ENCODE results near the gene EIF2S1. TPM values are rescaled to one million over a fixed set of nuclear protein-coding genes. Genes with fewer than 3 reads are reported as not detected.
"Not testable (repeated sequence)": the region's sequence is repeated elsewhere in the genome, so short reads cannot be mapped to it uniquely, and the experiment has no call there.

Gene EIF2S1
- total RNA-seq, 1 donor from 2014 or later, result 108 TPM

- DNase-seq (ENCODE audit: extremely low read depth, low read depth, low spot score), result no peak
These were observed 11.4 kb downstream of the EIF2S1 start for GRCh38 chr14:67371247-67372148.

- no peak for DNase-seq (ENCODE audit: extremely low read depth, low read depth, low spot score)
These were observed 12.7 kb downstream of the EIF2S1 start for GRCh38 chr14:67372833-67373232.

GRCh38 chr14:67373347-67373746 lies 13.2 kb downstream of the EIF2S1 start:
- no peak for DNase-seq (ENCODE audit: extremely low read depth, low read depth, low spot score)

- DNase-seq (ENCODE audit: extremely low read depth, low read depth, low spot score), result no peak
These were observed 17.8 kb downstream of the EIF2S1 start for GRCh38 chr14:67377916-67378315.

- no peak for DNase-seq (ENCODE audit: extremely low read depth, low read depth, low spot score)
These were observed 25.0 kb downstream of the EIF2S1 start for GRCh38 chr14:67385120-67385519.

GRCh38 chr14:67385618-67386017 lies 25.5 kb downstream of the EIF2S1 start:
- DNase-seq (ENCODE audit: extremely low read depth, low read depth, low spot score), result no peak

- no peak for DNase-seq (ENCODE audit: extremely low read depth, low read depth, low spot score)
These were observed 27.1 kb downstream of the EIF2S1 start for GRCh38 chr14:67387195-67387594.

- no peak for DNase-seq (ENCODE audit: extremely low read depth, low read depth, low spot score)
These were observed 29.1 kb downstream of the EIF2S1 start for GRCh38 chr14:67389275-67389674.

- no peak for DNase-seq (ENCODE audit: extremely low read depth, low read depth, low spot score)
These were observed 29.8 kb downstream of the EIF2S1 start for GRCh38 chr14:67389811-67390534.

- DNase-seq (ENCODE audit: extremely low read depth, low read depth, low spot score), result no peak
These were observed 31.1 kb downstream of the EIF2S1 start for GRCh38 chr14:67391268-67391667.

GRCh38 chr14:67392123-67392522 lies 32.0 kb downstream of the EIF2S1 start:
- DNase-seq (ENCODE audit: extremely low read depth, low read depth, low spot score), result no peak

- DNase-seq (ENCODE audit: extremely low read depth, low read depth, low spot score), result no peak
These were observed 32.7 kb downstream of the EIF2S1 start for GRCh38 chr14:67392800-67393199.

GRCh38 chr14:67393689-67394088 lies 33.6 kb downstream of the EIF2S1 start:
- no peak for DNase-seq (ENCODE audit: extremely low read depth, low read depth, low spot score)

- DNase-seq (ENCODE audit: extremely low read depth, low read depth, low spot score), result no peak
These were observed 35.2 kb downstream of the EIF2S1 start for GRCh38 chr14:67395086-67395875.

GRCh38 chr14:67395876-67396189 lies 35.7 kb downstream of the EIF2S1 start:
- DNase-seq (ENCODE audit: extremely low read depth, low read depth, low spot score), result peak; percentile 44

GRCh38 chr14:67396381-67396970 lies 36.3 kb downstream of the EIF2S1 start:
- DNase-seq (ENCODE audit: extremely low read depth, low read depth, low spot score), result no peak

- no peak for DNase-seq (ENCODE audit: extremely low read depth, low read depth, low spot score)
These were observed 37.4 kb downstream of the EIF2S1 start for GRCh38 chr14:67397536-67397935.

GRCh38 chr14:67400434-67400833 lies 40.3 kb downstream of the EIF2S1 start:
- DNase-seq (ENCODE audit: extremely low read depth, low read depth, low spot score), result no peak

GRCh38 chr14:67405771-67406170 lies 45.6 kb downstream of the EIF2S1 start:
- DNase-seq (ENCODE audit: extremely low read depth, low read depth, low spot score), result no peak

GRCh38 chr14:67408122-67408801 lies 48.1 kb downstream of the EIF2S1 start:
- not testable (repeated sequence) for DNase-seq (ENCODE audit: extremely low read depth, low read depth, low spot score)
